Left kidney (tissue), 8 donors: ENCODE results near the gene EBP. TPM values are rescaled to one million over a fixed set of nuclear protein-coding genes. Genes with fewer than 3 reads are reported as not detected.

ENCODE experiments used
- DNase-seq: peaks from one replicate; pipeline ENCODE4 v3.0.0-alpha.2; 2013
- long read RNA-seq, 8 donors: transcript quantifications; one replicate each; lab custom pipeline, GENCODE V29; 2026
- polyA plus RNA-seq: library from polyadenylated mRNA; unstranded; fragments of 120-200 nt; gene quantifications from one replicate; pipeline ENCODE4 v1.2.1, GENCODE V29; 2013; ENCODE audit not compliant: insufficient read length

Gene EBP
- 75.4 TPM for polyA plus RNA-seq
- long read RNA-seq, donor 1, transcript EBP-205 (5 exons, 1,775 nt), result major isoform, 13 of 50 reads
- long read RNA-seq, donor 1, partial matches to known transcripts, result 36 of 50 reads
- long read RNA-seq, donor 1, other reads (novel, unspliced or antisense), result 0 of 50 reads
- long read RNA-seq, donor 2, transcript EBP-205 (5 exons, 1,775 nt), result major isoform, 14 of 50 reads
- long read RNA-seq, donor 2, partial matches to known transcripts, result 35 of 50 reads
- long read RNA-seq, donor 2, other reads (novel, unspliced or antisense), result 0 of 50 reads
- long read RNA-seq, donor 3, transcript EBP-205 (5 exons, 1,775 nt), result major isoform, 13 of 91 reads
- long read RNA-seq, donor 3, transcript EBP-201 (5 exons, 904 nt), result minor isoform, 5 of 91 reads
- long read RNA-seq, donor 3, partial matches to known transcripts, result 73 of 91 reads
- long read RNA-seq, donor 3, other reads (novel, unspliced or antisense), result 0 of 91 reads
- long read RNA-seq, donor 4, partial matches to known transcripts, result 5 of 7 reads
- long read RNA-seq, donor 4, other reads (novel, unspliced or antisense), result 0 of 7 reads
- long read RNA-seq, donor 5, transcript EBP-205 (5 exons, 1,775 nt), result major isoform, 35 of 134 reads
- long read RNA-seq, donor 5, partial matches to known transcripts, result 90 of 134 reads
- long read RNA-seq, donor 5, other reads (novel, unspliced or antisense), result 0 of 134 reads
- long read RNA-seq, donor 6, transcript EBP-205 (5 exons, 1,775 nt), result major isoform, 12 of 48 reads
- long read RNA-seq, donor 6, partial matches to known transcripts, result 34 of 48 reads
- long read RNA-seq, donor 6, other reads (novel, unspliced or antisense), result 0 of 48 reads
- long read RNA-seq, donor 7, transcript EBP-205 (5 exons, 1,775 nt), result major isoform, 23 of 113 reads
- long read RNA-seq, donor 7, partial matches to known transcripts, result 85 of 113 reads
- long read RNA-seq, donor 7, other reads (novel, unspliced or antisense), result 0 of 113 reads
- long read RNA-seq, donor 8, transcript EBP-205 (5 exons, 1,775 nt), result major isoform, 10 of 19 reads
- long read RNA-seq, donor 8, partial matches to known transcripts, result 9 of 19 reads
- long read RNA-seq, donor 8, other reads (novel, unspliced or antisense), result 0 of 19 reads

DNA sequence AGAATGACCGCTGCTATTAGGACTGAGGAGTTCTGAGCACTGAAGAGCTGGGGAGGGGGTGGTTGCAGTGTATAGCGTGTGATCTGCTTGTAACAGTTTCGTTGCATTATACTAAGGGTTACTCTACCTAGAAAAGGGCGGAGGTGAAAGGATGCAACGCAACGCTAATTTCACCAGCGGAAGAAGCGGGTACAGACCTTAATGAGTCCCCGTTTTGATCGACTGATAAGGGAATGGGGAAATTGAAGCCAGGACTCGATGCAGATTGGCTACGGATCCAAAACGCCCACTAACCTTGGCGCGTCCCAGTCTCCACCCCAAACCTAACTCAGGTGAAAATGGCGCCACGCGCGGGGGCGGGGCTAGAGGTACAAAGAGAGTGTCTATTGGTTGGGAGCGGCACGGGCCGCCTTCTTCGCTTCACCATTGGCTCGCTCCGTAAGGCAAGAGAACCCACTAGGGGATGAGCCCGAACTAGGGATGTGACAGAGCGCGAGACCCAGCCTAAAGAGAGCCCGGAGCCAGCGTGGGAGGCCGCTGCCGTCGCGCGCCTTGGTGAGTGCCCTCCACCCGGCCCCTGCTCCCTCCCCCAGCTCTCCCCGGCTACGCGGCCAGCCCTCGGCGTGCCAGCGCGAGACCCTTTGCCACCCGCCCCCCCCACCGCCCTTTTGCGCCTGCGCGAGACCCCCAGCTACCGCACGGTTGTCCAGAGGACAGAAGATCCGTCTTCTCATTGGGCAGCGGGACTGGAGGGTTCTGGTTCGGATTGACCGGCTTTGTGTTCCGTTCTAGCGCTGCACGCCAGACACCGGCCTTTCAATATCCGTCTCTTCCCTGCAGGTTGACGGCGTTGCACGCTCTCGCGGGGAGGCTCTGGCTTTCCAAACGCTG is at the start of gene EBP:
TSS of gene EBP (plus strand) at position 456 of the 891 bp plus-strand sequence. CDS start 1,964 bp downstream, outside the sequence.
- peak; percentile 88 for DNase-seq

DNA sequence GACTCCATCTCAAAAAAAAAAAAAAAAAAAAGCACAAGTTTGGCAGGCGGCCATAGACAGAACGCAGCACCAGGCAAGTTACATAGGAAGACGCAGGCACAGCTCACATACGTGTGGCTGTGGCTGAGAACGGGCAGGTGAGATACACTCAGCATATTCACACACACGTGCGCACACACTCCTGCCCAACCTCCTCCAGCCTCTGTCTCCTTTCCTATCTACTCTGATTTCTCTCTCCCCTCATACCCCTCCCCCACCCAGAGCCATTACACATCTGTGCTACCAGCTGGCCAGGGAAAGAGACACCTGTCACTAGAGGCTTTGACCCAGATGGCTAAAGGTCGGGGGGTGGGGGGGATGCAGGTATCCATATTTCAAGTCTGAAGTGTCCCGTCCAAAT is 49.4 kb upstream of the EBP start:
- DNase-seq, result no peak

DNA sequence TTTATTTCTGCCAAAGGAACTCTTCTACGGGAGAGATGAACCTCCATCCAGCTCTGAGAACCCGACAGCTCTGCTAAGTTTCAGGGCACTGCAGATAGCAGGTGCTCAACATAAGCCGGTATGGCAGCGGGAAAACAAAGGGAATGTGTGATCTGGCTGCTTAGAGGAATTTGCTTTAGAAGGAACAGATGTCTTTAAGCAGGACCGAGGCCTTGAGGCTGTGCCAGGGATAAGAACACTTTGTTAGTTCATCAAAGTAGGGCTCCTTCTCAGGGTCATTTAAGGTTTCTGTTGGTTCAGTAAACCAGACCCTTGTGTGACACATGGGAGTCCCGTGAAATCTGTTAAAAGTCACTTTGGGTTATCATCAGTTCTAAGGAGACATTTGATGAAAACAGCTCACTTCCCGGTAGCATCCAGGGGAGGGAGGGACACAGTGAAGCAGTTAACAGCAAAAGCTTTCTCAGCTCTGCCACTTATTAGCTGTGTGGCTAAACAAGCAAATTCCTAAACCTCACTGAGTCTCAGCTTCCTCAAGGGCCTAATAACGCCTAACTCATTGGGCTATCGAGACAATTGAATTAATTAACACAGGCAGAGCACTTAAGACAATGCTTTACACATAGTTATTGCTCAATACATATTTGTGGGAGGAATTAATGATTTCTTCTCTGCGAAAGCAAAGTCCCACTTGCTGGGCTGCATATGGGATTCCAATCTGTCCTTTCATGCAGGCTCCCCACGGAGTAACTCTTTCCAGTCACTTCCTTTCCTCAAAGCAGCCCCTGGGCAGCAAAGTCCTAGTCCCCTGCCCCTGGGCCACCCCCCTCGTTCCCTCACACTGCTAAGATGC is 48.5 kb upstream of the EBP start:
- DNase-seq, result no peak

DNA sequence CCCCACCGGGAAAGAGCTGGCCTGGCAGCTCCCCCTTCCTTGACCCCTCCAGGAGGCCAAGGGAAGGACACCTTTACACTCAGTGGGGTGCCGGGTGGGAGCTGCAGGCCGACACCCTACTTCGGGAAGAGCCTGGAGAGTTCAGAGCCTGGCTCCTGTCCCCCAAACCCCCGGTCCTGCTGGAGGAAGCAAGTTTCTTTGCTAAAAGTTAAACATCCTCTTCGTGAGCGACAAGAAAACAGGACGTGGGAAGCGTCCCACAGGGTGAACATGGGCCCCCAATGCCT is 48.0 kb upstream of the EBP start:
- DNase-seq, result no peak

DNA sequence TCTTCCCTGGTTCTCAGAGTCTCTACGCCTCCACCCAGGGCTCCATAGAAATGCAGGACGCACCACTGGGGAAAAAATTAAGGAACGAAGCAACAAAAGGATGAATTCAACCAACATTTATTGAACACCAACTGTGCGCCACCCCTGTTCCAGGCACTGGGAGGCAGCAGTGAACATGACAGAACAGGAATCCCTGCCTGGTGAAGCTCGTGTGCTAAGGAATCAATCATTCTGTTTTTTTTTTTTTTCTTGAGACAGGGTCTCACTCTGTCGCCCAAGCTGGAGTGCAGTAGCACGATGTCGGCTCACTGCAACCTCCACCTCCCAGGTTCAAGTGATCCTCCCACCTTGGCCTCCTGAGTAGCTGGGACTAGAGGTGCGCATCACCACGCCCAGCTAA is 47.5 kb upstream of the EBP start:
- no peak for DNase-seq

DNA sequence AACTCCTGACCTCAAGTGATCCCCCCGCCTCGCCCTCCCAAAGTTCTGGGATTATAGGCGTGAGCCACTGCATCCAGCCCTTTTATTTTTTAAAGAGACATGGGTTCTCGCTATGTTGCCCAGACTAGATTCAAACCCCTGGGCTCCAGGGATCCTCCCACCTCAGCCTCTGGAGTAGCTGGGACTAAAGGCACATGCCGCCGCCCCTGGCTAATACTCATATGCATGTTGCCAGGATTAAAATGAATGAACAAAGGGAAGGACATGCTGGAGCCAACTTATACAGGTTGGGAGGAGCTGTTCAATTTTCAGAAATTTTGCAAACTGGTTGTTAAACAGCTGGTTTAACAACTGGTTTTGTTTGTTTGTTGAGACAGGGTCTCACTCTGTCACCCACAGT is 47.0 kb upstream of the EBP start:
- no peak for DNase-seq

DNA sequence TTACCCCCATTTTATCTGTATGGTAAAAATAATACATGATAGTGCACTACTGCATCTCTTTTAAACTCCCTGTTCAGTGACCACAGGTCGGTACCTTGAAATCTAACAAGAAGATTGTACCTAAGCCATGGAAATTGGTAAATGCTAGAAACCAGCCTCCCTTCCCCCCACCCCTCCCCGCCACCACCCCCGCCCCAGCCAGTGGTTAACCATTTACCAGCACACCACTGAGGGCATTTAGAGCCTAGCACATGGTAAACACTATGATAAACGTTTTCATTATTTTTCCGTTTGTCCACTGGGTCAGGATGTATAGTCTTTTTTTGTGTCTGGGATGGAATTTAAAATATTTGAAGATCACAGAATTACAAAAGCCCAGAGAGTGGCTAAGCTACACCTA is 46.3 kb upstream of the EBP start:
- DNase-seq, result no peak

DNA sequence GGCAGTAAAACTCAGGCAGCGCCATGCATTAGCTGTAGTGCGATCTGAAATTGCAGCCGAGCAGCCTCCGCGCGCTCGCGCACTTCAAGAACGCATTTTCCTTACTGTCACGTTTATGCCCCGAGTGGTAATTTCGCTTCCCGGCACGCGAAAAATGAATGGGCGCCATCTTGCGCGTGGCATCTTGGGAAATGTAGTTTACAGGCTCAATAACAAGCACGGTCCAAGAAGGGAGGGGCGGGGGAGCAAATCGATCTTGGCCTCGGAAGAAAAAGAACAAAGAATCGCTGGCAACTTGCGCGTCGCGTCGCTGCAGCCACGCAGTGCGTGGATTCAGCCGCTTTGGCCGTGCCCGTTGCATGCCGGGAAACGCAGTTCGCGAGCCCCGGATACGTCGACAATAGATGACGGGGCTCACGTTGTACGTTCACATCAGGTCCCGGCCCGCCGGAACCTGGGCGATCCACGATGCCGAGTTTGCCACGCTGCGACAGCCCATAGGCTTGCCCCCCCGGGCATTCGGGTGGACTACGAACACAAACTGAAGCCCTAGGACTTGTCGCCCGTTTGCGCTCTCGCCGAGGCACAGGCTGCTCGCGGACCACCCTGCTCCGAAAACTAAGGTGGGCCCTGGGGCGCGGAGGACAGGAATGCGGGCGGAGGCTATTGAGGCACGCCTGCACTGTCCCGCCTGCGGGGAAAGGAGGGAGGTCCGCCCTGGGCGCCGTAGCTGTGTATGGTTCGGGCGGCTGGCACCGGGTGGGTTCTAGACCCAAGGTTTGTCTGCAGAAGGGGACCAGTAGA is 45.6 kb upstream of the EBP start, which contains the start of gene FTSJ1:
TSS of gene FTSJ1 (plus strand) at position 426 of the 804 bp plus-strand sequence. CDS start 1,849 bp downstream, outside the sequence.
- peak; percentile 74 for DNase-seq

DNA sequence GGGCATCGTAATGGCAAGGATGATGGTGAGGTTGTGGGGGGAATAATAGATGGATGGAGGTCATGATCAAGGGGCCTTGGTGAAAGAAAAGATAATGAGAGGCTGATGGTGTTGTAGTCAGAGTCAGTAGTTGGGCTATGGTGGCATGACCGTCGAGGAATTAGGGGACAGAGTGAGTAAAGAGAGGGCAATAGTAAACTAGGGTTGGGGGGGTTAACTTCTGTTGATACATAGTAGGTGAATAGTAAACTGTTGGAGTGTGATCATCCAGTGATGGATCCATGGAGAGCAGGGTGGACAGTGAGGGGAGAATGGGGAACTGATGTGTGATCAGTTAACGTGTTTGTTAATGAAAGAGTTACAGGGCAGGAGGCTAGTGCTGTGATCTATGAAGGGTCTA is 44.7 kb upstream of the EBP start:
- DNase-seq, result no peak

DNA sequence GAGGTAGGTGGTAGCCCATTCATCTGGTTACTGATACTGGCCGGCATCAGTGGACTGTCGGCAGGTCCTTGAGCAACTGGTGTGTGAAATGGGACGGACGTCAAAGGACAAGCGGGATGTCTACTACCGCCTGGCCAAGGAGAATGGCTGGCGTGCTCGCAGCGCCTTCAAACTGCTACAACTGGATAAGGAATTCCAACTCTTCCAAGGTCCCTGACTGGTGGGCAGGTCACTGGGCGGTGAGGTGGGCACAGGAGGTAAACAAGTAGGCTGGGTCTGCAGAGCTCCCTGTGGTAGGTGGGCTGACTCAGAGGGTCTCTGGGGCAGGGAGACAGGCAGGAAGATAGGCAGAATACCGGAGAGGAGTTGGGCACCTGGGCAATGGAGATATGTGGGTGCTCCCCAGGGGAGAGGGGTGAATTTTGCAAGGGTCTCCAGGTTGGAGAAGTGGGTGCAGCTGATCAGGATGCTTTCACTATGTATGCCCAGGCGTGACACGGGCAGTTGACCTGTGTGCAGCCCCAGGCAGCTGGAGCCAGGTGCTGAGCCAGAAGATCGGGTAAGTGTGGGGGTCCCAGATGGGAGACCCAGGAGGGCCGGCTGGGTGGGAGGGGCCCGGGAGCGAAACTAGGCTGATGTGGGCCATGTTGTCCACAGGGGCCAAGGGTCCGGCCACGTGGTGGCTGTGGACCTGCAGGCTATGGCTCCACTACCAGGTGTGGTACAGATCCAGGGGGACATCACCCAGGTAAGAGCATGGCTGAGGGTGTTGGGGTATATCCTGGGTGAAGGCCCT is 43.5 kb upstream of the EBP start:
- no peak for DNase-seq

DNA sequence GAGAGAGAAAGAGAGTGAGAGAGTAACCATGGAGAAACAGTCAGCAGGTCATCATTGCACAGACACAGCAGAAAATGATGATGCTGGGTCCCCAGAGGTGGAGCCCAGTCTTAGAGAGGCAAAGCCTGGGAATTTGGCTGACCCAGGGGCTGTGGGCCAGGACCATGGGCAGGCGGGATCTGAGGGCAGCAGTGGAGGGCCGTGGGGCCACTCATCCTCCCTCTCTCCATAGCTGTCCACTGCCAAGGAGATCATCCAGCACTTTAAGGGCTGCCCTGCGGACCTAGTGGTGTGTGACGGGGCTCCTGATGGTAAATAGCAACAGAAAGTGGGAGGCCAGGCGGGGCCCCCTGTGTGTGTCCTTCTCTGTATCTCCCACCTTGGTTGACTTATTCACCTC is 42.8 kb upstream of the EBP start:
- no peak for DNase-seq

DNA sequence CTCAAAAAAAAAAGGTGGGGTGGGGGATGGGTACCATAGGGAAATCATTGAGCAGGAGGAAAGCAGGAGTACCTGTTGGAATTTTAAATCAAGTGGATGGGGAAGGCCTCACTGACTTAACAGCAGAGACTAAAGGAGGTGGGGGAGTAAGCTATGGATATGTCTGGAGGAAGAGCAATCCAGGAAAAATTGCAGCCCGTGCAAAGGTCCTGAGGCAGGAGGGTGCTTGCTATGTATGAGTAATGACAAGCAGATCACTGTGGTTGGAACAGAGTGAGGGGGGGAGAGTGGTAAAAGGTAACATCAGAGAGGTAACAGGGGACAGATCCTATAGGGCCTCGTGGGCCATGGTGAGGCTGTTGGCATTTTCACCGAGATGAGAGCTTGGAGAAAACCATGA is 41.5 kb upstream of the EBP start:
- no peak for DNase-seq

DNA sequence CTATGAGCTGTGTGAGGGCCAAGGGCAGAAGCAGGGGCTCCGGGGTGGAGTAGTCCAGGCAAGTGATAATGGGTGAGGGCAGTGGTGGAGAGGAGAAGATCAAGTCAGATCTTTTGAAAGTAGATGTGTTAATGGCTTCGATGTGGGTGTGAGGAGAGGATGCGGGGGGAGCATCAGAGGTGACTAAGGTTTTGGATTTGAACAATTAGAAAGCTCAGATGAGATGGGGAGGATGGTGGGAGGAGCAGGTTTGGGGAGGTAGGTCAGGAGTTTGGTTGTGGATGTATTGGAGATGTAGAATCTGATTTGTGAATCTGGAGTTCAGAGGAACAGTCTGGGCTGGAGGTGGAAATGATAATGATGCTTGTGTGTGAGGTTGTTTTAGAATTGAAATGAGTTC is 41.0 kb upstream of the EBP start:
- DNase-seq, result no peak

DNA sequence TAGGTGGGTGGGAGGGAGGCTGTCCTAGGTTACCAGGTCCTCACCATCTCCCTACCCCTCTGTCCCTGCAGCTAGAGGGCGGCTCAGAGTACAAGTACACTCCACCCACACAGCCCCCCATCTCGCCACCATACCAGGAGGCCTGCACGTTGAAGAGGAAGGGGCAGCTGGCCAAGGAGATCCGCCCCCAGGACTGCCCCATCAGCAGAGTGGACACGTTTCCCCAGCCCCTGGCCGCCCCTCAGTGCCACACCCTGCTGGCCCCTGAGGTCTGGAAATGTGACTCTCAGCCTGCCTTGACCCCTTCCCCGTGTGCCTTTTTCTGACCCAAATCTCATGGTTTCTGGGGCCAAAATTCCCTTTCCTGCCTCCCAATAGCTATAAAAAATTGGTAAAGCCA is 39.1 kb upstream of the EBP start:
- DNase-seq, result no peak

DNA sequence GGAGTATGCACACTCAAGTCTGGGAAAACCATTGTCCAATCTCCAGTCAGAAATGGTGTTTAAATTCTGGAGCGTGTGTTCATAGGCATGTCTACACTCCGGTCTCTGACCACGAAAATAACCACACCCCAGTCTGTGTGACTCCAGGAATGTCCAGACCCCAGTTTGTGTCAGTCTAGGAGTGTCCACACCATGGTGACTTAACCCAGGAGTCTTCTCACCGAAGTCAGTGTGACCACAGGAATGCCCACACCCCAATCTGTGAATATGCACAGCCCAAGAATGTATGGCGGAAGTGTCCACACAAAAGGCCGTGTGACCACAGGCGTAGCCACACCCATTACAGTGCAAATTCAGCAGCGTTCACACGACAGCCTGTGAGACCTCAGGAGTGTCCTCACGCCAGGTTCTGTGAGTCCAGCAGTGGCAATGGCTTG is 34.2 kb upstream of the EBP start:
- DNase-seq, result no peak

DNA sequence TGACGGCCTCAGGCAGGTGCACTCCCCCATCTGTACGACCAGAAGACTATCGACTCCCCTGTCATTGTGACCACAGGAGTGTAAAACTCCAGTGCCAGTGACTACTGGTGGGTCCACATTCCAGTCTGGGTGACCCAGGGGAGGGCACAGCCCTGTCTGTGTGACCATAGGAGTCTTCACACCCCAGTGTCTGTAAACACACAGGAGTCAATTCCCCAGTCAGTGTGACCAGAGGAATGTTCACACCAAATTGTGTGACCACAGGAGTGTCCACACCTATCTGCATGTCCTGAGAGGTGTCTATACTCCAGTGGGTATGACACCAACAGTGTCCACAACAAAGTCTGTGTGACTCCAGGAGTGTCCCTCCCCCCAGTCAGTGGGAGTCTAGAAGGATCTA is 33.6 kb upstream of the EBP start:
- DNase-seq, result no peak

DNA sequence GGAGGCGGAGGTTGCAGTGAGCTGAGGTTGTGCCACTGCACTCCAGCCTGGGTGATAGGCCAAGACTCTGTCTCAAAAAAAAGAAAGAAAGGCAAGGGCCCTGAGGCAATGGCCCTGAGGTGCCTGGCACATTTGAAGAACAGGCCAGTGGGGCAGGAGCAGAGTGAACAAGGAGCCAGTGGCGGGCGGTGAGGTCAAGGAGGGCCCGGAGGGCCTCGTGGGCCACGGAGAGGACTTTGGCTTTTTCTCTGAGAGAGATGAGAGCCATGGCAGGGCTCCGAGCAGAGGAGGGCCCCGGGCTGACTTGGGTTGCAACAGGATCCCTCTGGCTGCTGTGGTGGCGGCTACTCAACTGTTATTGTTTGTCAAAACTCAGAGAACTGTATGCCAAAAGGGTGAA is 32.3 kb upstream of the EBP start:
- no peak for DNase-seq

DNA sequence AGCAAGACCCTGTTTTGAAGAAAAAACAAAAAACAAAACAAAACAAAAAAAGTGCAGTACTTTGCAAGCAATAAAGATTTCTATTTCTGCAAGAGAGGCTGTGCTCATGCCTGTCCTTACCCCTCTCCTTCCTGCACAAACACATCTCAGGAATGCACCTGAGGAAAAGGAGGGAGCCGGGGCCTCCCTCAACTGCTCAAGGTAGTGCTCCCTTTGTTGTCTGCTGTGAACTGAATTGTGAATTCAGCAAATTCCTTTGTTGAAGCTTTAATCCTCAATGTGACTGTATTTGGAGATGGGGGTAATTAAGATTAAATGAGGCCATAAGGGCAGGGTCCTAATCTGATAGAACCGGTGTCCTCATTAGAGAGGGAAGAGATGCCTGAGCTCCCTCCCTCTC is 31.7 kb upstream of the EBP start:
- no peak for DNase-seq

DNA sequence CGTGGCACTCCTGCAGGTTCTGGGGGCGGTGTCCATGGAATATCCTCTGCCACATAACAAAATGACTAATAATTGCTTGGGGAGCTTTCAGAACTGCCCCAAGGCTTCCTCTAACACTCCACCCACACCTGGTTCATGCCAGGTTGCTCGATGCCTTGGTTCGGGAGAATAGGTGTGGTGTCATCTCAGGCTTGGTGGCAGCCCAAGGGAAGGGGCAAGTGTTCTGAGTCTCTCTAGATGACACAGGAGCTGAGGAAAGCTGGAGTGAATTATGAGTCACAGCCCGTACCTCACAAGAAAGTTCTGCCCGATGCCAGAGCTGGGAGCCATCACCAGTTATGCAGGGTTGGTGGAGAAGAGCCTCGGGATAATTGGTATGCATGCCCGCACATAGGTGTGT is 30.9 kb upstream of the EBP start:
- DNase-seq, result no peak
